ENCODE measurements around the gene TRIM63. TPM values are rescaled to one million over a fixed set of nuclear protein-coding genes. Genes with fewer than 3 reads are reported as not detected.

The TRIM63 gene
- polyA plus RNA-seq, 2 of the 4 experiments (the other 2 are of a cell fraction) = not detected

GRCh38 chr1:26015358-26015757 is 52.1 kb downstream of the TRIM63 start:
- TF ChIP-seq, protein P1, sequence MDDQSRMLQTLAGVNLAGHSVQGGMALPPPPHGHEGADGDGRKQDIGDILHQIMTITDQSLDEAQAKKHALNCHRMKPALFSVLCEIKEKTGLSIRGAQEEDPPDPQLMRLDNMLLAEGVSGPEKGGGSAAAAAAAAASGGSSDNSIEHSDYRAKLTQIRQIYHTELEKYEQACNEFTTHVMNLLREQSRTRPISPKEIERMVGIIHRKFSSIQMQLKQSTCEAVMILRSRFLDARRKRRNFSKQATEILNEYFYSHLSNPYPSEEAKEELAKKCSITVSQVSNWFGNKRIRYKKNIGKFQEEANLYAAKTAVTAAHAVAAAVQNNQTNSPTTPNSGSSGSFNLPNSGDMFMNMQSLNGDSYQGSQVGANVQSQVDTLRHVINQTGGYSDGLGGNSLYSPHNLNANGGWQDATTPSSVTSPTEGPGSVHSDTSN (IDR thresholded peaks at IDR 0.05) = no peak
- TF ChIP-seq EHMT2 (IDR thresholded peaks at IDR 0.05; ENCODE audit: low read depth) = no peak
- TF ChIP-seq, protein P2, sequence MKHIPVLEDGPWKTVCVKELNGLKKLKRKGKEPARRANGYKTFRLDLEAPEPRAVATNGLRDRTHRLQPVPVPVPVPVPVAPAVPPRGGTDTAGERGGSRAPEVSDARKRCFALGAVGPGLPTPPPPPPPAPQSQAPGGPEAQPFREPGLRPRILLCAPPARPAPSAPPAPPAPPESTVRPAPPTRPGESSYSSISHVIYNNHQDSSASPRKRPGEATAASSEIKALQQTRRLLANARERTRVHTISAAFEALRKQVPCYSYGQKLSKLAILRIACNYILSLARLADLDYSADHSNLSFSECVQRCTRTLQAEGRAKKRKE (CRISPR knock-in tag; IDR thresholded peaks at IDR 0.05; ENCODE audit: low read depth) = no peak
- no peak for TF ChIP-seq RNF2 (IDR thresholded peaks at IDR 0.05; ENCODE audit: borderline replicate concordance, low read depth)
- TF ChIP-seq SMC3 (IDR thresholded peaks at IDR 0.05) = no peak
- TF ChIP-seq HES2 (IDR thresholded peaks at IDR 0.05) = no peak
- TF ChIP-seq POLR2A (IDR thresholded peaks at IDR 0.05; ENCODE audit: low read length) = no peak
- TF ChIP-seq CEBPB (IDR thresholded peaks at IDR 0.05) = peak; percentile 74 to 87
- Histone ChIP-seq H3K4me2 (no peak overlapping the region), H3K9me3 (no peaks in the 10 kb centered on the region), H3K27ac (no peak overlapping the region), H3K4me3 (no peak overlapping the region), H3K4me1 (peaks cover 10% of the 10 kb centered on the region; the same call in 2 of the 3 replicates)
- CTCF ChIA-PET = no interaction called here
- FAIRE-seq (no peak), DNase-seq (ENCODE audit: low read depth in 1 of 2, low spot score in 1 of 2) (no peak), ATAC-seq (no peak)
- POLR2A ChIA-PET = no interaction called here
- 77% methylated on average over 2 of the region's 2 CpGs for WGBS (ENCODE audit: missing lambda C conversion rate)

DNA sequence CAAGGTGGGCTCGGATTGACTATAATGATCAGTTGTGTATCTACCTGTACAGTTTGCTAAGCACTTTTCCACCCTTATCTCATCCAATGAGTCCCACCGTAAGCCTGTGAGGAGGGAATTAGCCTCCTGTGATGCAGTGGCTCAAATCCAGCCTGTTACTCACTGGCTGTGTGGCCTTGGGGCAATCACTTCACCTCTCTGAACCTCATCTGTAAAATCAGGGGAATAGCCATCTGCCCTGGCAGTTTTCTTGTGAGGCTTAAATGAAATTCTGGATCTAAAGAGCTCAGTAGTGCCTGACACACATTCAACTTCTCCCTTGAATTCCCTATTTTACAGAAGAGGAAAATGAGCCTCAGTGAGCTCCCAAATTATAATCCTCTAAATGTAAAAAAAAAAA is 53.3 kb downstream of the TRIM63 start:
- DNase-seq (ENCODE audit: low read depth in 1 of 2, low spot score in 1 of 2) (no peak), ATAC-seq (no peak), FAIRE-seq (no peak)
- Histone ChIP-seq H3K9me3 (no peaks in the 10 kb centered on the region), H3K4me3 (no peak overlapping the region), H3K4me2 (no peak overlapping the region), H3K27ac (no peak overlapping the region), H3K4me1 (peaks cover 10% of the 10 kb centered on the region; the same call in 2 of the 3 replicates)
- no peak for TF ChIP-seq HDAC2 (IDR thresholded peaks at IDR 0.05)
- TF ChIP-seq, protein P3, sequence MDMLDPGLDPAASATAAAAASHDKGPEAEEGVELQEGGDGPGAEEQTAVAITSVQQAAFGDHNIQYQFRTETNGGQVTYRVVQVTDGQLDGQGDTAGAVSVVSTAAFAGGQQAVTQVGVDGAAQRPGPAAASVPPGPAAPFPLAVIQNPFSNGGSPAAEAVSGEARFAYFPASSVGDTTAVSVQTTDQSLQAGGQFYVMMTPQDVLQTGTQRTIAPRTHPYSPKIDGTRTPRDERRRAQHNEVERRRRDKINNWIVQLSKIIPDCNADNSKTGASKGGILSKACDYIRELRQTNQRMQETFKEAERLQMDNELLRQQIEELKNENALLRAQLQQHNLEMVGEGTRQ (IDR thresholded peaks at IDR 0.05) = no peak
- TF ChIP-seq RCOR1 (IDR thresholded peaks at IDR 0.05; ENCODE audit: low read depth, low read length) = no peak
- no peak for TF ChIP-seq NFE2L2 (conservative IDR thresholded peaks at IDR 0.05; ENCODE audit: low read length)
- no peak for TF ChIP-seq EHF (CRISPR knock-in tag; IDR thresholded peaks at IDR 0.05)
- TF ChIP-seq SMC3 (IDR thresholded peaks at IDR 0.05) = no peak
- TF ChIP-seq, protein P2 (CRISPR knock-in tag; IDR thresholded peaks at IDR 0.05; ENCODE audit: low read depth) = no peak
- TF ChIP-seq TP53 (CRISPR knock-in tag; IDR thresholded peaks at IDR 0.05) = no peak
- no peak for TF ChIP-seq BHLHE40 (IDR thresholded peaks at IDR 0.05; ENCODE audit: low read depth, low read length)
- TF ChIP-seq, protein P4, sequence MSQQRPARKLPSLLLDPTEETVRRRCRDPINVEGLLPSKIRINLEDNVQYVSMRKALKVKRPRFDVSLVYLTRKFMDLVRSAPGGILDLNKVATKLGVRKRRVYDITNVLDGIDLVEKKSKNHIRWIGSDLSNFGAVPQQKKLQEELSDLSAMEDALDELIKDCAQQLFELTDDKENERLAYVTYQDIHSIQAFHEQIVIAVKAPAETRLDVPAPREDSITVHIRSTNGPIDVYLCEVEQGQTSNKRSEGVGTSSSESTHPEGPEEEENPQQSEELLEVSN (IDR thresholded peaks at IDR 0.05; ENCODE audit: borderline replicate concordance, low read depth) = no peak
- no peak for TF ChIP-seq RFX5 (IDR thresholded peaks at IDR 0.05)
- TF ChIP-seq MAZ (IDR thresholded peaks at IDR 0.05; ENCODE audit: borderline replicate concordance, low read depth, low read length) = no peak
- TF ChIP-seq, protein P5, sequence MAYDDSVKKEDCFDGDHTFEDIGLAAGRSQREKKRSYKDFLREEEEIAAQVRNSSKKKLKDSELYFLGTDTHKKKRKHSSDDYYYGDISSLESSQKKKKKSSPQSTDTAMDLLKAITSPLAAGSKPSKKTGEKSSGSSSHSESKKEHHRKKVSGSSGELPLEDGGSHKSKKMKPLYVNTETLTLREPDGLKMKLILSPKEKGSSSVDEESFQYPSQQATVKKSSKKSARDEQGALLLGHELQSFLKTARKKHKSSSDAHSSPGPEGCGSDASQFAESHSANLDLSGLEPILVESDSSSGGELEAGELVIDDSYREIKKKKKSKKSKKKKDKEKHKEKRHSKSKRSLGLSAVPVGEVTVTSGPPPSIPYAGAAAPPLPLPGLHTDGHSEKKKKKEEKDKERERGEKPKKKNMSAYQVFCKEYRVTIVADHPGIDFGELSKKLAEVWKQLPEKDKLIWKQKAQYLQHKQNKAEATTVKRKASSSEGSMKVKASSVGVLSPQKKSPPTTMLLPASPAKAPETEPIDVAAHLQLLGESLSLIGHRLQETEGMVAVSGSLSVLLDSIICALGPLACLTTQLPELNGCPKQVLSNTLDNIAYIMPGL (CRISPR knock-in tag; IDR thresholded peaks at IDR 0.05; ENCODE audit: borderline replicate concordance) = no peak
- TF ChIP-seq ZNF302 (CRISPR knock-in tag; IDR thresholded peaks at IDR 0.05) = no peak
- no peak for TF ChIP-seq SREBF2 (IDR thresholded peaks at IDR 0.05)
- no peak for TF ChIP-seq MAX (IDR thresholded peaks at IDR 0.05)
- ChIA-PET POLR2A (interaction anchor here (0.6 kb wide), 1 partner anchor 931 kb away, joined by 6 read pairs; no protein-coding TSS in a partner anchor), CTCF (interaction anchor here (1.2 kb wide), 1 partner anchor 406 kb away, joined by 3 read pairs; no protein-coding TSS in a partner anchor)
- WGBS (ENCODE audit: missing lambda C conversion rate) = 89% methylated on average over 2 of the region's 2 CpGs
